CD4-positive, alpha-beta memory T cell (primary cell): ENCODE results near the gene MAN2A2. TPM values are rescaled to one million over a fixed set of nuclear protein-coding genes. Genes with fewer than 3 reads are reported as not detected.

Experiments used
- CTCF ChIA-PET: fragments of 350-600 bp; sonication (Branson Sonifier 250); formaldehyde crosslinking; loops from one replicate; lab custom pipeline; 2021; ENCODE audit warnings: inconsistent platforms; ENCODE audit not compliant: partially characterized antibody; lab: Charles Lee
- POLR2A ChIA-PET: fragments of 350-600 bp; sonication (Branson Sonifier 250); formaldehyde crosslinking; loops from one replicate; lab custom pipeline; 2021; ENCODE audit not compliant: partially characterized antibody; lab: Charles Lee
- DNase-seq, 5 donors: peaks; one replicate each; pipeline versions ENCODE4 v3.0.0 to v3.0.0-alpha.2; 2020 to 2022; ENCODE audit warnings: mixed read lengths in 1 of 5
- H3K27ac ChIP-seq: one replicate; pipeline ENCODE4 v1.7.0; 2013; ENCODE audit warnings: low read depth, low read length
- H3K27me3 ChIP-seq: 2 replicates; pipeline ENCODE4 v1.7.0; 2013; ENCODE audit warnings: mild to moderate bottlenecking, low read length, moderate library complexity; ENCODE audit not compliant: insufficient read depth
- H3K36me3 ChIP-seq: 2 replicates; pipeline ENCODE4 v1.7.0; 2013; ENCODE audit warnings: mild to moderate bottlenecking, low read length, moderate library complexity; ENCODE audit not compliant: insufficient read depth
- H3K4me1 ChIP-seq: 2 replicates; pipeline ENCODE4 v1.7.0; 2013; ENCODE audit warnings: mild to moderate bottlenecking, low read length, moderate library complexity; ENCODE audit not compliant: insufficient read depth
- H3K4me3 ChIP-seq, 2 donors: one replicate each; pipeline ENCODE4 v1.7.0; 2013; ENCODE audit warnings: low read length in 2 of 2, mild to moderate bottlenecking in 1 of 2
- H3K9me3 ChIP-seq, 2 donors: one replicate each; pipeline ENCODE4 v1.7.0; 2013; ENCODE audit warnings: low read length in 2 of 2, control low read depth in 1 of 2; ENCODE audit not compliant: control insufficient read depth in 1 of 2
- H3K27ac Mint-ChIP-seq, 7 donors: one replicate each; pipeline ENCODE4 v1.8.0; 2020 to 2021; ENCODE audit warnings: mixed read lengths in 7 of 7, mild to moderate bottlenecking in 6 of 7, inconsistent platforms in 3 of 7, moderate library complexity in 3 of 7
- H3K27me3 Mint-ChIP-seq, 2 donors: one replicate each; pipeline ENCODE4 v1.8.0; 2020 to 2021; ENCODE audit warnings: mixed read lengths in 2 of 2
- H3K36me3 Mint-ChIP-seq, 2 donors: one replicate each; pipeline ENCODE4 v1.8.0; 2020 to 2021; ENCODE audit warnings: mixed read lengths in 2 of 2, inconsistent platforms in 1 of 2, mild to moderate bottlenecking in 1 of 2
- H3K4me1 Mint-ChIP-seq, 4 donors: one replicate each; pipeline ENCODE4 v1.8.0; 2020 to 2021; ENCODE audit warnings: mixed read lengths in 4 of 4, mild to moderate bottlenecking in 1 of 4
- H3K4me3 Mint-ChIP-seq, 8 donors: one replicate each; pipeline ENCODE4 v1.8.0; 2020 to 2021; ENCODE audit warnings: mixed read lengths in 8 of 8, mild to moderate bottlenecking in 7 of 8, moderate library complexity in 6 of 8, inconsistent platforms in 3 of 8
- H3K9me3 Mint-ChIP-seq, 8 donors: one replicate each; pipeline ENCODE4 v1.8.0; 2020 to 2021; ENCODE audit warnings: mixed read lengths in 8 of 8, mild to moderate bottlenecking in 5 of 8, inconsistent platforms in 3 of 8, moderate library complexity in 1 of 8
- intact Hi-C: fragments of 100-400 bp; cut with micrococcal nuclease; formaldehyde crosslinking; loops from one replicate; pipeline ENCODE4 v1.15.1; 2023
- polyA plus RNA-seq, 2 donors: library from polyadenylated mRNA; unstranded; fragments of 300-500 nt; fragmentation: Illumina TruSeq; gene quantifications; one replicate each; pipeline ENCODE4 v1.2.3, GENCODE V29; 2021
- total RNA-seq, 2 experiments: library from RNA; stranded (reverse); gene quantifications; one replicate each; pipeline ENCODE4 v1.2.3, GENCODE V29; 2021

Gene MAN2A2
- total and polyA plus RNA-seq, 4 experiments from 2014 or later, result 1.3 to 126 (median 67.4) TPM

GRCh38 chr15:90915216-90915807 is 12.2 kb downstream of the MAN2A2 start:
- CTCF ChIA-PET, result interaction anchor here (1.0 kb wide), 1 partner anchor 17 kb away, joined by 3 read pairs; the partner anchor contains the start of gene HDDC3
- POLR2A ChIA-PET, result no interaction called here

GRCh38 chr15:90915808-90916440 is 12.8 kb downstream of the MAN2A2 start:
- H3K9me3 Mint-ChIP-seq, result no peaks in the 10 kb centered on the region
- H3K9me3 ChIP-seq, result no peaks in the 10 kb centered on the region
- no peaks in the 10 kb centered on the region for H3K4me1 Mint-ChIP-seq
- H3K27me3 Mint-ChIP-seq, result no peaks in the 10 kb centered on the region
- no peak overlapping the region for H3K4me3 Mint-ChIP-seq
- peak overlapping the region in 1 of 7 donors; percentile 68 for H3K27ac Mint-ChIP-seq
- H3K4me3 ChIP-seq, result no peak overlapping the region
- intact Hi-C loops, result no loop called here
- H3K36me3 Mint-ChIP-seq, result peaks cover 63 to 83% of the 10 kb centered on the region in 2 donors
- DNase-seq, result no peak
- H3K27ac ChIP-seq, result no peak overlapping the region
- POLR2A ChIA-PET, result no interaction called here
- CTCF ChIA-PET, result interaction anchor here (1.0 kb wide), 1 partner anchor 17 kb away, joined by 3 read pairs; the partner anchor contains the start of gene HDDC3
- no peaks in the 10 kb centered on the region for H3K27me3 ChIP-seq
- no peaks in the 10 kb centered on the region for H3K4me1 ChIP-seq
- H3K36me3 ChIP-seq, result peaks cover 91% of the 10 kb centered on the region

More at GRCh38 chr15:90915216-90915807, 12.2 kb downstream of the MAN2A2 start:
- H3K4me3 ChIP-seq, result no peak overlapping the region
- H3K27me3 Mint-ChIP-seq, result no peaks in the 10 kb centered on the region
- no peaks in the 10 kb centered on the region for H3K4me1 ChIP-seq
- H3K27ac Mint-ChIP-seq, result peak overlapping the region in 1 of 7 donors; percentile 7
- peaks cover 92% of the 10 kb centered on the region for H3K36me3 ChIP-seq
- no peaks in the 10 kb centered on the region for H3K9me3 Mint-ChIP-seq
- DNase-seq, result no peak
- peaks cover 66 to 81% of the 10 kb centered on the region in 2 donors for H3K36me3 Mint-ChIP-seq
- H3K9me3 ChIP-seq, result no peaks in the 10 kb centered on the region
- no peaks in the 10 kb centered on the region for H3K4me1 Mint-ChIP-seq
- H3K4me3 Mint-ChIP-seq, result no peak overlapping the region
- H3K27ac ChIP-seq, result no peak overlapping the region
- intact Hi-C loops, result no loop called here
- no peaks in the 10 kb centered on the region for H3K27me3 ChIP-seq

GRCh38 chr15:90916461-90916860 is 13.4 kb downstream of the MAN2A2 start:
- Mint-ChIP-seq H3K36me3 (peaks cover 65 to 87% of the 10 kb centered on the region in 2 donors), H3K4me3 (no peak overlapping the region), H3K27ac (peak overlapping the region in 2 of 7 donors; percentile 18 to 68), H3K9me3 (no peaks in the 10 kb centered on the region), H3K27me3 (no peaks in the 10 kb centered on the region), H3K4me1 (no peaks in the 10 kb centered on the region)
- DNase-seq, result no peak
- H3K27ac ChIP-seq, result no peak overlapping the region
- H3K4me3 ChIP-seq, result no peak overlapping the region
- H3K27me3 ChIP-seq, result no peaks in the 10 kb centered on the region
- peaks cover 91% of the 10 kb centered on the region for H3K36me3 ChIP-seq
- ChIA-PET POLR2A (interaction anchor here (1.0 kb wide), 1 partner anchor 13 kb away, joined by 3 read pairs; the partner anchor contains the start of gene MAN2A2), CTCF (interaction anchor here (1.0 kb wide), 1 partner anchor 16 kb away, joined by 3 read pairs; the partner anchor contains the start of gene HDDC3)
- intact Hi-C loops, result no loop called here
- no peaks in the 10 kb centered on the region for H3K9me3 ChIP-seq
- no peaks in the 10 kb centered on the region for H3K4me1 ChIP-seq

GRCh38 chr15:90917569-90917968 is 14.5 kb downstream of the MAN2A2 start:
- Histone ChIP-seq H3K36me3 (peaks cover 82% of the 10 kb centered on the region), H3K4me1 (no peaks in the 10 kb centered on the region), H3K9me3 (no peaks in the 10 kb centered on the region), H3K4me3 (no peak overlapping the region), H3K27ac (no peak overlapping the region), H3K27me3 (no peaks in the 10 kb centered on the region)
- H3K27me3 Mint-ChIP-seq, result no peaks in the 10 kb centered on the region
- H3K27ac Mint-ChIP-seq, result no peak overlapping the region
- H3K4me3 Mint-ChIP-seq, result no peak overlapping the region
- H3K36me3 Mint-ChIP-seq, result peaks cover 64 to 85% of the 10 kb centered on the region in 2 donors
- POLR2A ChIA-PET, result interaction anchor here (1.0 to 5.7 kb wide), 2 partner anchors 14 to 15 kb away, joined by 3 to 40 read pairs; partner anchors contain the start of genes HDDC3, MAN2A2 and UNC45A
- H3K4me1 Mint-ChIP-seq, result no peaks in the 10 kb centered on the region
- intact Hi-C loops, result no loop called here
- DNase-seq, result no peak
- CTCF ChIA-PET, result interaction anchor here (1.9 to 2.8 kb wide), 2 partner anchors 14 to 16 kb away, joined by 5 to 6 read pairs; partner anchors contain the start of gene HDDC3
- H3K9me3 Mint-ChIP-seq, result no peaks in the 10 kb centered on the region

GRCh38 chr15:90918034-90918788 is 15.1 kb downstream of the MAN2A2 start:
- no peaks in the 10 kb centered on the region for H3K9me3 Mint-ChIP-seq
- ChIA-PET CTCF (interaction anchor here (1.9 to 2.8 kb wide), 2 partner anchors 14 to 15 kb away, joined by 5 to 6 read pairs; partner anchors contain the start of gene HDDC3), POLR2A (interaction anchor here (0.9 to 5.7 kb wide), 2 partner anchors 14 to 16 kb away, joined by 3 to 40 read pairs; partner anchors contain the start of genes HDDC3 and UNC45A)
- DNase-seq, result no peak
- intact Hi-C loops, result no loop called here
- no peak overlapping the region for H3K27ac ChIP-seq
- no peaks in the 10 kb centered on the region for H3K4me1 ChIP-seq
- peaks cover 57 to 79% of the 10 kb centered on the region in 2 donors for H3K36me3 Mint-ChIP-seq
- H3K4me1 Mint-ChIP-seq, result no peaks in the 10 kb centered on the region
- peaks cover 75% of the 10 kb centered on the region for H3K36me3 ChIP-seq
- H3K4me3 ChIP-seq, result no peak overlapping the region
- H3K27ac Mint-ChIP-seq, result peak overlapping the region in 1 of 7 donors; percentile 47
- no peaks in the 10 kb centered on the region for H3K27me3 ChIP-seq
- no peak overlapping the region for H3K4me3 Mint-ChIP-seq
- H3K27me3 Mint-ChIP-seq, result no peaks in the 10 kb centered on the region
- no peaks in the 10 kb centered on the region for H3K9me3 ChIP-seq

GRCh38 chr15:90918835-90919234 is 15.7 kb downstream of the MAN2A2 start:
- H3K4me1 Mint-ChIP-seq, result no peaks in the 10 kb centered on the region
- Histone ChIP-seq H3K27ac (no peak overlapping the region), H3K27me3 (no peaks in the 10 kb centered on the region), H3K4me3 (no peak overlapping the region), H3K36me3 (peaks cover 69% of the 10 kb centered on the region), H3K4me1 (no peaks in the 10 kb centered on the region), H3K9me3 (no peaks in the 10 kb centered on the region)
- intact Hi-C loops, result no loop called here
- peak overlapping the region in 1 of 7 donors; percentile 47 for H3K27ac Mint-ChIP-seq
- CTCF ChIA-PET, result interaction anchor here (1.9 to 2.8 kb wide), 2 partner anchors 13 to 15 kb away, joined by 5 to 6 read pairs; partner anchors contain the start of gene HDDC3
- no peaks in the 10 kb centered on the region for H3K9me3 Mint-ChIP-seq
- POLR2A ChIA-PET, result interaction anchor here (0.9 to 5.7 kb wide), 2 partner anchors 13 to 16 kb away, joined by 3 to 40 read pairs; partner anchors contain the start of genes HDDC3 and UNC45A
- H3K36me3 Mint-ChIP-seq, result peaks cover 51 to 73% of the 10 kb centered on the region in 2 donors
- H3K4me3 Mint-ChIP-seq, result no peak overlapping the region
- H3K27me3 Mint-ChIP-seq, result no peaks in the 10 kb centered on the region
- no peak for DNase-seq
